Activated CD4-positive, alpha-beta T cell treated with anti-CD3 and anti-CD28 coated beads, Interleukin-10, Interleukin-2, amounts not matched to agents 100 ng/mL and 50 ng/mL, durations not matched to agents 16 hours and 8 hours (primary cell): ENCODE data around the gene MYBBP1A.
"Not testable (repeated sequence)": the region's sequence is repeated elsewhere in the genome, so short reads cannot be mapped to it uniquely, and the experiment has no call there.

Experiments used
- DNase-seq: peaks from one replicate; pipeline ENCODE4 v3.0.0-alpha.2; 2020

Gene MYBBP1A, protein sequence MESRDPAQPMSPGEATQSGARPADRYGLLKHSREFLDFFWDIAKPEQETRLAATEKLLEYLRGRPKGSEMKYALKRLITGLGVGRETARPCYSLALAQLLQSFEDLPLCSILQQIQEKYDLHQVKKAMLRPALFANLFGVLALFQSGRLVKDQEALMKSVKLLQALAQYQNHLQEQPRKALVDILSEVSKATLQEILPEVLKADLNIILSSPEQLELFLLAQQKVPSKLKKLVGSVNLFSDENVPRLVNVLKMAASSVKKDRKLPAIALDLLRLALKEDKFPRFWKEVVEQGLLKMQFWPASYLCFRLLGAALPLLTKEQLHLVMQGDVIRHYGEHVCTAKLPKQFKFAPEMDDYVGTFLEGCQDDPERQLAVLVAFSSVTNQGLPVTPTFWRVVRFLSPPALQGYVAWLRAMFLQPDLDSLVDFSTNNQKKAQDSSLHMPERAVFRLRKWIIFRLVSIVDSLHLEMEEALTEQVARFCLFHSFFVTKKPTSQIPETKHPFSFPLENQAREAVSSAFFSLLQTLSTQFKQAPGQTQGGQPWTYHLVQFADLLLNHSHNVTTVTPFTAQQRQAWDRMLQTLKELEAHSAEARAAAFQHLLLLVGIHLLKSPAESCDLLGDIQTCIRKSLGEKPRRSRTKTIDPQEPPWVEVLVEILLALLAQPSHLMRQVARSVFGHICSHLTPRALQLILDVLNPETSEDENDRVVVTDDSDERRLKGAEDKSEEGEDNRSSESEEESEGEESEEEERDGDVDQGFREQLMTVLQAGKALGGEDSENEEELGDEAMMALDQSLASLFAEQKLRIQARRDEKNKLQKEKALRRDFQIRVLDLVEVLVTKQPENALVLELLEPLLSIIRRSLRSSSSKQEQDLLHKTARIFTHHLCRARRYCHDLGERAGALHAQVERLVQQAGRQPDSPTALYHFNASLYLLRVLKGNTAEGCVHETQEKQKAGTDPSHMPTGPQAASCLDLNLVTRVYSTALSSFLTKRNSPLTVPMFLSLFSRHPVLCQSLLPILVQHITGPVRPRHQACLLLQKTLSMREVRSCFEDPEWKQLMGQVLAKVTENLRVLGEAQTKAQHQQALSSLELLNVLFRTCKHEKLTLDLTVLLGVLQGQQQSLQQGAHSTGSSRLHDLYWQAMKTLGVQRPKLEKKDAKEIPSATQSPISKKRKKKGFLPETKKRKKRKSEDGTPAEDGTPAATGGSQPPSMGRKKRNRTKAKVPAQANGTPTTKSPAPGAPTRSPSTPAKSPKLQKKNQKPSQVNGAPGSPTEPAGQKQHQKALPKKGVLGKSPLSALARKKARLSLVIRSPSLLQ (N-terminal part only)

DNA sequence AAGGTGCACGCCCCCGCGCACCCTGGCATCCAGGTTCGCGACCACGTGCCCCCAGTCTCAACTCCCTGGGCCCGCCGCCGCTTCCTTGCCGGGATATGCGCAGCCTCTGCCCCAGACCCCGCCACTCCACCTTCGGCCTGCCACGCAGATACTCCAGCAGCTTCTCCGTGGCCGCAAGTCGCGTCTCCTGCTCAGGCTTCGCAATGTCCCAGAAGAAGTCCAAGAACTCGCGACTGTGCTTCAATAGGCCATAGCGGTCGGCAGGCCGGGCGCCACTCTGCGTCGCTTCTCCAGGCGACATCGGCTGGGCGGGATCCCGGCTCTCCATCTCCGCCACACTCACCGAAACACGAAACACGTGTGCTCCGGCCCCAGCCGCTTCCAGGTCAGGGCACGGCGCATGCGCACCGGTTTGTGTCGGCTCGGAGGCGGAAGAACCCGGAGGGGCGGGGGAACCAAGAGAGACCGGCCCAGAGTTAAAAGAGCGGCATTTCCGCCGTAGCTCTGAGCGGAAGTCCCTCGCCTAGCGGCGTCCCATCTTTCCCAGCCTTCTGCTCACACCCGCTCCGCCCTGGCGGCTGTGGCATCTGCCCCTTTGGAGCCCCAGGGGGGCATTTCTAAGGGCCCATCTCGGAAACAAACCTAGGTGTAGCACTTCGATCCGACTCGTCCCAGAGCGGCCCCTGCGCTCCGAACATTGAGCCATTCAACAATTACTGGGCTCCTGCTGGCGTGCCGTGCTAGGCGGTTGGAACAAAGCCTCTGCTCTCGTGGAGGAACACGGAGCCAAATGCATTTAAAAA is at the start of gene MYBBP1A:
Gene MYBBP1A, minus strand, starts transcription at position 388 of the 803 bp plus-strand sequence. Its CDS starts 60 bp downstream, at position 328.
- peak; percentile 98 for DNase-seq

GRCh38 chr17:4604736-4605135 is 49.6 kb upstream of the MYBBP1A start:
- not testable (repeated sequence) for DNase-seq

DNA sequence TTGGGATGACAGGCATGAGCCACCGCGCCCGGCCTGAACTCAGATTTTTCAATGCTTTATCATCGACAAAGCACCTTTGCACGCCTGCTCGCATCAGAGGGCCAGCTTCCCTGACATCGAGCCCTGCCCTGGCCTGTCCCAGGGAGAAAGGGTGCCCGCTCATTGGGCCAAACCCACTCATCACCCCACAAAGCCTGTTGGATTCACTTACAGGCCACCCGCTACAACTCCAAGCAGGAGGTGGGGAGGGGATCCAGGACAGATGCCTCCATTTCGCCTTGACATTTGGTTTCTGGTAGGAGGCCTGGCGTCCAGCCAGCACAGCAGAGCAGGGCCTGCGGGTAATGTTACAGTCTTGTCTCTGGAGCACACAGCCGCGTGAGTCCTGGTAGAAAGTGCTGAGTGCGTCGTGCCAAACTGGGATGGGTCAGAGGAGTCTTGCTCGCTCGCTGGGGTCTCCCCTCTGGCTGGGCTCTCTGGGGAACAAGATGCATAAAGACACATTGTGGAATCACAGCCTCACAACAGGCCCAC is 49.0 kb upstream of the MYBBP1A start:
- no peak for DNase-seq

- DNase-seq, result no peak
Observed at GRCh38 chr17:4602041-4602440, 46.9 kb upstream of the MYBBP1A start.

- DNase-seq, result no peak
Observed at GRCh38 chr17:4601326-4601725, 46.1 kb upstream of the MYBBP1A start.

DNA sequence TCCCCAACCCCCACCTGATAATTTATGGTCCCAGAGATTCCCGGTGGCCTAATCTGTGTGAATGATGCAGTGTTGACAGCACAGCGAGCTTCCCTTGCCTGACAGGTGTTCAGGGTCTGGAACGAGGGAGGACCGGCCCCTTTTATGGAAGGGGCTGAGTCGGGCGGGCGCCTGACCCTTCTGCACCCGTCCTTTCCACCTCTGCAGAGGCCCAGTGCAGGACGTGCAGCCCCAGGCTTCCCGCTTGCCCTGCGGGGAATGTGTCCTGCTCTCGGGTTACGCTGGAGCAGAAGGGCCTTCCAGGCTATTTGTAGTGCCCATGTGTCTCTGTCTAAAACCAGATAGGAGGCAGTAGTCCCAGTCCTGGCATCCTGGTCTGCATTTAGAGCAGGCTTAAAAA is 45.4 kb upstream of the MYBBP1A start:
- DNase-seq, result no peak

DNA sequence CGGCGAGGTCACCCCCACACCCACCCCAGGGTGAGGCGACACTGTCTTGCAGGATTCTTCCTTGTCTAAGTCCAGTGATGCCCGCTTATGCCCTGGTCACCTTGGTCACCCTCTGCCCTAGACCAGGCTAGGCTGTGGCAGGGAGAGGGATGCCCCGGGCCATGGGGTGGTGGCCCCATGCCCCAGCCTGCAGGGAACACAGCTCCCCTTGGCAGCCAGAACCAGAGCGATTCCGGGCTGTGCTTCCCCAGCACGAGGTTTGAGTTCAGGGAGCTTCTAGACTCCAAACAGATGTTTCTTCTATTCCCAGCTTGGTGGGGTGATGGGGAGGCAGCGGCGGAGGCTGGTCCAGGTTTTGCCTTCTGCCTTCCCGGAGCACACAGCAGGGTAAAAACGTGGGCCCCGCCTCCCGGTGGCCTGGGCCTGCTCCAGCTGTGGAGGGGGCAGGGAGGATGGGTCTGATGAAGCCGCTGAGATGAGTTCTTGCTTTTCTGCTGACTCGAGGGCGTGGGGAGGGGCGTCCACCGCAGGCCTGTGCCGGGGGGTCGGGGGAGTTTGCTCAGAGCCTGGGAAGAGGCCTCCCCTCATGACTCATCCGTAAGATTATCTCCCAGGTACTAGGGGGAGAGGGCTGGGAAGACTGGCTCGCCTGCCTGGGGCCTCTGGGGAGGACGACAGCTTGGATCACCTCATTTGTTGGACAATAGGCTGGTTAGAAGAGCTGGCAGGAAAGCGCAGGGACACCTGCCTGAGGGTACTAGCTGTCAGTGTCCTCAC is 44.5 kb upstream of the MYBBP1A start:
- DNase-seq, result no peak

DNA sequence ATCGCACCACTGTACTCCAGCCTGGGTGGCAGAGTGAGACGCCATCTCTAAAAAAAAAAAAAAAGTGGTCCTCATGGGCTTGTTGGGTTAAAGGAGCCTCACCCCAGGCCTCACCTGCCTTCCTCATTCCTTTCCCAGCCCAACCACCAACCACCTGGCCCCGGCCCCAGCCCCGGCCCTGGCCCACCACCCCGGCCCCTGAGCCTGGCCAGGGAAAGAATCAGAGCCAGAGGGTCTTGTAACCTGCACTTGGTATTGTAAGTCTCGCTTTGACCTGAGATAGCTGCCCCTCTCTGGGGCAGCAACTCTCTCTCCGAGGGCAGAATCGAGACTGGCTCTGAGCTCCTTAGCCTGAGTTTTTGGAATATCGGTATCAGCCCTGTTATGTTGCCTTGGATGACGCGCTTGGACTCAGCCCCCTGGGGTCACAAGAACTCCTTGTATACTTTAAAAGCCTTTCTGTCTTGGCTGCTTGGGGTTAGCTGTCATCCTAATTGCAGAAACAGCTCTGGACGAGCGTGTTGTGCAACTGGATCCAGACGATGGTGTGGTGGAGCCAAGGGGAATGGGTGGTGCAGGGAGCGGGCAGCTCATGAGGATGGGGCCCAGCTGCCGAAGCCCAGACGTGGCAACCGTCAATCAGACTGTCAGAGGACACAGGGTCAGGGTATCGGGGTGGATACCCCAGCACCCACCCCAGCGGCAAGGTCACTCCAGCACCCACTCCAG is 43.8 kb upstream of the MYBBP1A start:
- DNase-seq, result no peak

- no peak for DNase-seq
Observed at GRCh38 chr17:4597975-4598374, 42.8 kb upstream of the MYBBP1A start.

DNA sequence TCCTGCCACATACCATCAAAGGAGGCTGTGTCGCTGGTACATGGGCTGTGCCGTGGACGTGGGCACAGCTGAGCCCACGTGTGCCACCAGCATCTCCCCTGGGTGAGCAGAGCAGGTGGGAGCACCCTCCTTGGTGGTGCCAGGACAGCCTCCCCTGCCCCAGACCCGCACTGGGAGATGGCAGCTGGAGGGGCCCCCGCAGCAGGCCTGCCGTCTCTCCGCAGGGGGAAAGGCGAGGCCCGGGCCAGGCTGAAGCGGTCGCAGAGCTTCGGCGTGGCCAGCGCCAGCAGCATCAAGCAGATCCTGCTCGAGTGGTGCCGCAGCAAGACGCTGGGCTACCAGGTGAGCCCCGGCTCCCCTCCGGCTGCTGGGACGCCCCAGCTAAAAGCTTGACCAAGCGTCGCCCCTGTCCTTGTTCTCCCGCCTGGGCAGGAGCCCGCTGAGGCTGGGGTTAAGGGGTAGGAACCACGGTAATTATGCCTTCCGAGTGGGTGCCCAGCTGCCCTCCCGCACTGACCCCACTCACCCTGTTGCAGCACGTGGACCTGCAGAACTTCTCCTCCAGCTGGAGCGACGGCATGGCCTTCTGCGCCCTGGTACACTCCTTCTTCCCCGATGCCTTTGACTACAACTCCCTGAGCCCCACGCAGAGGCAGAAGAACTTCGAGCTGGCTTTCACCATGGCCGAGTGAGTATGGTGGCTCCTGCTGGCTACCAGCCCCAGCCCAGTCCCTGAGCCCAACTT is 41.6 kb upstream of the MYBBP1A start:
- DNase-seq, result no peak

DNA sequence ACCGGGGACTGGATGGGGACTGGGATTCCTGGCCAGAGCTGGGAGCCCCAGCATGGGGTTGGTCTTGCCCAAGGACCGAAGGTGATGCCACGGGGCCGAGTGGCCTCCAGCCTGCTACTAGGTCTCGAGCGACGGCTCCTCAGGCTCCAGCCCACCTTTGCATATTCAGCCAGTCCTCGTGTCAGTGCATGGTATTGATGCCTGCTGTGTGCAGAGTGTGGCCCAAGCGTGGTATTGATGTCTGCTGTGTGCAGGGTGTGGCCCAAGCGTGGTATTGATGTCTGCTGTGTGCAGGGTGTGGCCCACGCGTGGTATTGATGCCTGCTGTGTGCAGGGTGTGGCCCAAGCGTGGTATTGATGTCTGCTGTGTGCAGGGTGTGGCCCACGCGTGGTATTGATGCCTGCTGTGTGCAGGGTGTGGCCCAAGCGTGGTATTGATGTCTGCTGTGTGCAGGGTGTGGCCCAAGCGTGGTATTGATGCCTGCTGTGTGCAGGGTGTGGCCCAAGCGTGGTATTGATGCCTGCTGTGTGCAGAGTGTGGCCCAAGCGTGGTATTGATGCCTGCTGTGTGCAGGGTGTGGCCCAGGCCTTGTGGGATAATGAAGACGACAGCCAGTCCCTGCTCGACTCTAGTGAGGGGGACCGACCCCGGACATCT is 40.6 kb upstream of the MYBBP1A start:
- DNase-seq, result not testable (repeated sequence)

GRCh38 chr17:4594931-4595684 is 39.9 kb upstream of the MYBBP1A start:
- peak; percentile 48 for DNase-seq

GRCh38 chr17:4594406-4594805 is 39.2 kb upstream of the MYBBP1A start:
- DNase-seq, result no peak

- DNase-seq, result no peak
Observed at GRCh38 chr17:4593021-4593421, 37.8 kb upstream of the MYBBP1A start.

DNA sequence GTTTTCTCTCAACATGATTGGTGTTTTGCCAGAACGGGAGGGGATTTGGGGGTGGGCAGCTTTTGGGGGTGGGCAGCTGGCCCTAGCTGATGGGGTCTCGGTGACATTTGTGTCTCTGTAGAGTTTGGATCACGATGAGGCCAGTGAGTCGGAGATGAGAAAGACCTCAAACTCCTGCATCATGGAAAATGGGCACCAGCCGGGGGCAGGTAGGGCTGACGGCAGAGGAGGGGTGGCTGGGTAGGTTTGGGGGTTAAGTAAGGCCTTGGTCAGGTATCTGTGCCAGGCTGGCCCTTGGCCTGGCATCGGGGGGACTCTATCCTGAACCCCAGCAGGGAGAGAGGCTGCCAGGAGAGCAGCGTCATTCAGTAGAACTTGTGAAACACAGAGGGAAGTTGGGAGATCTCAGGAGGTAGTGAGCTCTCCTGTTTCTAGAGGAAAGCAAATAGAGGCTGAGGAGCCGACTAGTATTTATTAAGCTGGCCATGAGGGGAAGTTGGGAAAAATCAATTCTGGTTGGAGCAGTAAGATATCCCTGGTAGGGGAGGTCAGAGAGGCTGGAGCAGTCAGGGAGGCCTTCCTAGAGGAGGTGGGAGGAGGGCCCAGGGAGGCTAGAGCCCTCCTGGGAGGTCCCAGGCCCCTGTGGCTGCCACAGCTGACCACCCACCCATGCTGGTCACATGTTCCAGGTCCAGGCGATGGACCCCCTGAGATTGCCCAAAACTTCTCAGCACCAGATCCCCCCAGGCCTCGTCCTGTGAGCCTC is 37.2 kb upstream of the MYBBP1A start:
- no peak for DNase-seq

DNA sequence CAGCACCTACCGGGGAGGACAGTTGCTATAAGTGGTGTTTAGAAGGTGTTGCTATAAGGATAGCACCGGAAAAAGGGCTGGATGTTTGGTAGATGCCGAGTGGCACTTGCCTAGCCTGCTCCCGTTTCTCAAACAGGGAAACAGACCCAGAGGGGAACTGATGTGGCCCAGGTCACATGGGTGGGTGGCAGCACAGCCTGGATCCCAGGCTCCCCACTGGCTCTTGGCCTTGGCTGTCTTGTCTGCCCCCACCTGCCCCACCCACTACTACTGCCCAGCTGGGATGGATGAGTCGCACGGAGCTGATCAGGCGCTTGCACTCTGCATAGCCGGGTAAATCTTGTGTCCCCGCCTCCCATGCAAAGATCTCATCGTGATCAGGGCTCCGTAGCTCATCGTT is 36.3 kb upstream of the MYBBP1A start:
- no peak for DNase-seq

- DNase-seq, result no peak
Observed at GRCh38 chr17:4590981-4591453, 35.8 kb upstream of the MYBBP1A start.
